ENCODE data around the gene CHTF18. TPM values are rescaled to one million over a fixed set of nuclear protein-coding genes. Genes with fewer than 3 reads are reported as not detected.
"Not testable (repeated sequence)": the region's sequence is repeated elsewhere in the genome, so short reads cannot be mapped to it uniquely, and the experiment has no call there.

The CHTF18 gene
- 14.8 TPM for polyA plus RNA-seq (2013, experiment 1 of 2; ENCODE audit: insufficient read length)
- polyA plus RNA-seq (2013, experiment 2 of 2; ENCODE audit: insufficient read length), result 10.6 TPM

DNA sequence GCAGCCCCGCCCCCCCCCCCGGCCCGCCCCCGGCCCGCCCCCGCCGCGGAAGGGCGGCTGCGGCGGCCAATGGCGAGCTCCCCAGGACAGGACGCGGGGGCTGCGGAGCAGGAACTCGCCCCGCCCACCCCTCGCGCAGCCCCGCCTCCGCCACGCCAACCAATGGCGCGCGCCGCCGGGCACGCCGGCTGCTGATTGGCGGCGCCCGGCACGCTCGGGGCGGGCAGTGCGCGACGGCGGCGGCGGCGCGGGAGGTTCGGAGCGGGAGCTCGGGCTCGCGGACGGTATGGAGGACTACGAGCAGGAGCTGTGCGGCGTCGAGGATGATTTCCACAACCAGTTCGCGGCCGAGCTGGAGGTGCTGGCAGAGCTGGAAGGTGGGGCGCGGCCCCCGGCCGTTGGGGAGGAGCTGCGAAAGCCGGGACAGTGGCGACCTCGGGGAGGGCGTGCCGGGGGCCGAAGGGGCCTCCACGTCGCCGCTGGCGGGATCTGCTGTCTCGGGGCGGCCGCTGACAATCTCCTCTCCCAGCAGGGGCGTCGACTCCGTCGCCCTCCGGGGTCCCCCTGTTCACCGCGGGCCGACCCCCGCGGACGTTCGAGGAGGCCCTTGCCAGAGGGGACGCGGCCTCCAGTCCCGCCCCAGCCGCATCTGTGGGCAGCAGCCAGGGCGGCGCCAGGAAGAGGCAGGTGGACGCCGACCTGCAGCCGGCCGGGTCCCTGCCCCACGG lies at the start of gene CHTF18:
Gene CHTF18 (plus strand): TSS at position 222 of the 728 bp plus-strand sequence. CDS start 65 bp downstream, at position 287.
- DNase-seq, result peak; percentile 93

GRCh38 chr16:739560-740458 lies 48.6 kb upstream of the CHTF18 start:
- DNase-seq, result no peak

DNA sequence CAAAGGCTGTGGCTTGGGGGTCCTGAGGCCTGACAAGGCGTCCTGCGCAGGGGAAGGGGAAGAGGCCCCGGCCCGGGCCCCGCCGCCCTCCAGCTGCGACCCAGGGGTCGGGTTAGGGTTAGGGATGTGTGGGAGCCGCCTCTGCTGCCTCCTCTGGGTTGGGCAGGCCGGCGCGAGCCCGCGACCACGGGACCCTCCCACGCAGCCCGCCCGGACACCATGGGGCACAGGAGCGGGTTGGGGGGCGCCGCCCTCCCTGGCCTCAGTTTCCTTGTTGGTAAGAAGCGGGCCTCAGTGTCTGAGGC lies 48.0 kb upstream of the CHTF18 start:
- DNase-seq, result no peak

DNA sequence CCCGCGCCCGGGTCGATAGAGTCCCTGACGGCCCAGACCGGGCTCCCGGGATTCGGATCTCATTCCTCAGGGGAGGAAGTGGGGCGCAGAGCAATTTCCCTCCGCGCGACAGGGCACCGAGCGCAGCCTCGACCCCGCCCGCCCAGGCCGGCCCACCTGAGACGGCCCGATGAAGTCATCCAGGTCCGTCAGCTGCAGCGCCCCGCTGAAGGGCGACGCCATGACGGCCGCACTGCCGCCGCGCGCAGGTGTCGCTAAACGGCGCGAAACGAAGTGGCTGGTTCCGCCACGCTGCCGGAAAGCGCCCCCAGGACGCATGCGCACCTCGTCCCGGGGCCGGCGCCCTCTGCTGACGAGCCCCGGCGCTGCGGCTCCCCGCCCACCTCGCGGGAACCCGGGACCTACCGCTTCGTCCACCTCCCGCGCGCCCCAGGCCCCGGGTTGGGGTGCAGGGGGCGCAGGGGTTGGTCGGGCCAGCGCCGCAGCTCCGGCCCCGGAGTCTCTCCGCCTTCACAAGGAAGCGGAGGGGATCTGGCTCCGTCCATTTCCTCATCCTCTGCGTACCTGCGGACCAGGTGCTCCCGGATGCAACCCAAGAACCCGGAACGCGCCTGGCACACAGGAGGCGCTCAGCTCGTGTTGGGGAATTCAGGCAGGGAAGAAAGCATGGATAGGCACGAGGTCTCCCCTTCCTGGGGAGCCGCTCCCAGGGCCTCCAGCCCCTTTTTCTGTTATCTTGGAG lies 47.5 kb upstream of the CHTF18 start, which contains the start of gene CIAO3:
Gene CIAO3 (minus strand): TSS at position 234 of the 742 bp plus-strand sequence. CDS start 12 bp downstream, at position 222.
- peak; percentile 90 for DNase-seq

- DNase-seq, result no peak
Measured at GRCh38 chr16:741986-742629, 46.3 kb upstream of the CHTF18 start.

DNA sequence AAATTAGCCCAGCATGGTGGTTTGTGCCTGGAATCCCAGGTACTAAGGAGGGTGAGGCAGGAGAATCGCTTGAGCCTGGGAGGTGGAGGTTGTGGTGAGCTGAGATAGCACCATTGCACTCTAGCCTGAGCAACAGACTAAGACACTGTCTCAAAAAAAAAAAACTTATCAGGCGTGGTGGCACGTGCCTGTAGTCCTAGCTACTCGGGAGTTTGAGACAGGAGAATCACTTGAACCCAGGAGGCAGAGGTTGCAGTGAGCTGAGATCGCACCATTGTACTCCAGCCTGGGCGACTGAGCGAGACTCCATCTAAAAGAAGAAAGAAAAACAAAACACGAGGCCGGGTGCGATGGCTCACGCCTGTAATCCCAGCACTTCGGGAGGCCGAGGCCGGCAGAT lies 45.5 kb upstream of the CHTF18 start:
- DNase-seq, result not testable (repeated sequence)

DNA sequence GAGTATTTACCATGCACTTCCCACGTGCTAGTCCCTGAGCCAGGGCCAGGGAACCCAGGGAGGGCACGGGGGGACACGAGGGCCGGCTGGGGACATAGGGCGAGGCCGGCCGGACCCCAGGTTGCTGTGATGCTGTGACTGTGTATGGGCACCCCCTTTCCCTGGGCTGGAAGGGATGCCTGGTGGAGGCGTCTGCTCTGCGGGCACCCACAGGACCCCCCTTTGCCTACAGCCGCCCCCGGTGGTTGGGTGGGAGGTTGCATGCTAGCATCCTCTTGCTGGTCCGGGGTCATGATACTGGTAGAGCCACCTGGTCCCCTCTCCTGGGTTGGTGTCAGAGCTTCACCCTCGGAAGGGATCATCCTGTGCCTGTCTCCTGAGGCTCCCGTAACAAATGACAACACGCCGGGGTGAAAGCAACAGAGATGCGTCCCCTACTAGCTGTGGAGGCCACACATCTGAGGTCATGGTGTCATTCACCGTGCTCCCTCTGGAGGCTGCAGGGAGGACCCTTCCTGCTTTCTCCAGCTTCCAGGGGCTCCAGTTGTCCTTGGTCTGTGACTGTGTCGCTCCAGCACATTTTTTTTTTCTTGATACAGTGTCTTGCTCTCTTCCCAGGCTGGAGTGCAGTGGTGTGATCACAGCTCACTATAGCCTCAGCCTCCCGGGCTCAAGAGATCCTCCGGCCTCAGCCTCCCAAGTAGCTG lies 44.5 kb upstream of the CHTF18 start:
- no peak for DNase-seq

DNA sequence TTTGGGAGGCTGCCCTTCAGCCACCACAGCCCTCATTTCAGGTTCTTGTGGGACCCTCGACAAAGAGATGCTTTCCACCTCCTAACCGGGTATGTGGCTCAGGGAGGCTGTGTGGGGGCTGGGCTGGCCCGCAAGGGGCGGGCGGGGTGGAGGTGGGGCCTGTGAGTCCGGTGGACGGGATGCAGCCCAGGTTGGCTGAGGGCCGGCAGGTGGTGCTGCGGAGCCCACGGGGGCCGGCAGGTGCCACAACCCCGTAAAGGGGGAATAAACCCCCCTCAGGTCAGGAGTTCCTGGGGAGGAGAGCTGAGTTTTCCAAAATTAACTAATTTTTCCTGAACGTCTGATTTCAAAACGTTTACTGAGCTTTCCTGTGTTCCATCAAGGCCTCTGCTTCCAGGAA lies 42.7 kb upstream of the CHTF18 start:
- no peak for DNase-seq

DNA sequence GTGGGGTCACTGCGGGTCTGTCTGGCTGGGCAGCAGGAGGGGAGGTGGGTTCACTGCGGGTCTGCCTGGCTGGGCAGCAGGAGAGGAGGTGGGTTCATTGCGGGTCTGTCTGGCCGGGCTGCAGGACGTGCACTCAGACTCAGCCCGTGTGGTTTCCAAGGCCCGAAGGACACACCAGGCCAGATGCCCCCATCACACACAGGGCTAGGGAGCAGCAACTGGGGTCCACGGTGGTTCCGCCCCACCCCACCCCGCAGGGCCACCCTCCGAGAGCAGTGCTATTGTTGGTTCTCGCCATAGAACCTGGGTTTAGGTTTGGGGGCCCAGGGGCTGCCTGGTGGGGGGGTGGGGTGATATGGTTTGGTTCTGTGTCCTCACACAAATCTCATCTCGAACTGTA lies 41.8 kb upstream of the CHTF18 start:
- DNase-seq, result no peak

DNA sequence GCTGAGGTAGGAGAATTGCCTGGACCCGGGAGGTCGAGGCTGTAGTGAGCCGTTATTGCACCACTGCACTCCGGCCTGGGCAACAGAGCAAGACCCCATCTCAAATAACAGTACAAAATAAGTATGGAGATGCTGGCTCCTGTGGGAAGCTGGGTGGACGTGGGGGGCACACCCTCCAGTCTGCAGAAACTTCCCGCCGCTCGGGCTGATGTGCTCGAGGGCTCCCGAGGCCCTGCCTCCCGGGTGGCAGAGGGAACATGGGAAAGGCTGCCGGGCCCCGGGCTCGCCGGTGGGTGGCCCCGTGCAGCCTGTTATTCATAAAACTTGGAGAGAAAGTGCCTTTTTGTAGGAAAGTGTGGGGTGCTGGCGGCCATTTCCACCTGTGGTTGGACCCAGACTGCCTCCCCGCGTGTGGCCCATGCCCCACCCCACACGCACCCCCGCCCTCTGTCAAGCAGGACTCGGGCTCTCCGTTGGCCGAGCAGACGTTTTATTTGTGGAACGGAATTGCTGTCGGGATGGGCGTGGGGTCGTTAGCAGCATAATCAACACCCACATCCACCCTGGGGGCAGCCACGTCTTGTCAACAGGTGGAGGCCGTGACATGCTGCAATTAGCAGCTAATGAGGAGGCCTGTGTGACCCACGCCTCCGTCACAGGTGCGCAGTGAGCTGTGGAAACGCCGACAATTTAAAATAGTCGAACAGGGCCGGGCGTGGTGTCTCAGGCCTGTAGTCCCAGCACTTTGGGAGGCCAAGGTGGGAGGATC lies 40.3 kb upstream of the CHTF18 start:
- no peak for DNase-seq

- DNase-seq, result peak; percentile 78
Measured at GRCh38 chr16:749010-749409, 39.4 kb upstream of the CHTF18 start.

DNA sequence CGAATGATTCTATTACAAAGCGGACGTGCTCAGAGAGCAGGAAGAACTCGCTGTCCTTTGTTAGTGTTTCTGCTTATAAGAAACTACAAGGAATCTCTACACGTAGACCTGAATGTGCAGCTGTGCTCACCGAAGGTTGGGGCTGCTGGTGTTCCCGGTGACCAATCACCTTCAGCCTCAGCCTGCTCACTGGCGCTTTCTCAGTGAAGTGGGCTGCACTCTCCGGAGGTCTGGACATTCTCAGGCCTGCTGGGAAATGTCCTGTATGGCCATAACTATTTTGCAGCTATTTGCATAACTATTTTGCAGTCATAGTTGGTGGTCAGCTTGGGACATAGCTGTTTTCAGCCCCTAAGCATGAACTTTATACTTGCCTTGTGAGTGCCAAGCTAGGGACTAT lies 37.9 kb upstream of the CHTF18 start:
- no peak for DNase-seq

DNA sequence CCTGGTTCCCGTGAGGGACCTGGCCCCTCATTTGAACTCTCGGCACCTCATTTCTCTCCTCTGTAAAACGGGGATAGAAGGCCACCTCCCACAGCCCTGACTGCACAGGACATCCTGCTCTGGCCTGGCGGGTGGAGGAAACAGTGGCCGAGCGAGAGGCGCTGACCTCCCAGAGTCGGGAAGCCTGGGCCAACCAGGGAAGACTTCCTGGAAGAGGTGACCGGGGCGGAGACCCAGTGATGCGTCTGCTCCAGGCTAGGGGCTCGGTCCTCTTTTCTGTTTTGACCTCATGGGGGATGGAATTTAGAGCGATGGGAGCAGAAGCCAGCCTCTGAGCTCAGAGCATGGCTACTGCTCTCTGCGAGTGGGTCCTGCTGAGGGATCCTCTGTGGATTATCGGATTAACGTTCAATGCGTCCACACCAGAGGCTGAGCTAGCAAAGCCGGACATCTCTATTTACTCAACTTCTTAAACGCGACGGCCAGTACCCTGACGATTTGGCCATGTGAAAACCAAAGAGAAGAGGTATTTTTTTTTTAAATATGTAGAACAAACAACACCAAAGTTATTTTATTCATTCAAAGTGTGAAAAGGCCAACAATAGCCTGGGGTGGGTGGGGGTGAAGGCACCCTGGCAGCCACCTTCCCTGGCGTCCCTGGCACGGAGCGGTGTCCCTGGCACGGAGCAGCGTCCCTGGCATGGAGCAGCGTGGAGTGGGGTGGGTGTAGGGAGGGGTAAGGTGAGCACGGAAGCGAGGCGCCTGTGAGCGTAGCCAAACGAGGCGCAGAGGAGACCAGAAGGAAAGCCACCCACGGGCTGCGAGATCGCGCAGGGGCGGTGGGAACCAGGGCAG lies 37.0 kb upstream of the CHTF18 start:
- DNase-seq, result no peak

GRCh38 chr16:752007-752312 lies 36.5 kb upstream of the CHTF18 start:
- DNase-seq, result no peak

- not testable (repeated sequence) for DNase-seq
Measured at GRCh38 chr16:754121-754607, 34.3 kb upstream of the CHTF18 start.

- no peak for DNase-seq
Measured at GRCh38 chr16:754656-755055, 33.8 kb upstream of the CHTF18 start.

- no peak for DNase-seq
Measured at GRCh38 chr16:756428-756827, 32.0 kb upstream of the CHTF18 start.

DNA sequence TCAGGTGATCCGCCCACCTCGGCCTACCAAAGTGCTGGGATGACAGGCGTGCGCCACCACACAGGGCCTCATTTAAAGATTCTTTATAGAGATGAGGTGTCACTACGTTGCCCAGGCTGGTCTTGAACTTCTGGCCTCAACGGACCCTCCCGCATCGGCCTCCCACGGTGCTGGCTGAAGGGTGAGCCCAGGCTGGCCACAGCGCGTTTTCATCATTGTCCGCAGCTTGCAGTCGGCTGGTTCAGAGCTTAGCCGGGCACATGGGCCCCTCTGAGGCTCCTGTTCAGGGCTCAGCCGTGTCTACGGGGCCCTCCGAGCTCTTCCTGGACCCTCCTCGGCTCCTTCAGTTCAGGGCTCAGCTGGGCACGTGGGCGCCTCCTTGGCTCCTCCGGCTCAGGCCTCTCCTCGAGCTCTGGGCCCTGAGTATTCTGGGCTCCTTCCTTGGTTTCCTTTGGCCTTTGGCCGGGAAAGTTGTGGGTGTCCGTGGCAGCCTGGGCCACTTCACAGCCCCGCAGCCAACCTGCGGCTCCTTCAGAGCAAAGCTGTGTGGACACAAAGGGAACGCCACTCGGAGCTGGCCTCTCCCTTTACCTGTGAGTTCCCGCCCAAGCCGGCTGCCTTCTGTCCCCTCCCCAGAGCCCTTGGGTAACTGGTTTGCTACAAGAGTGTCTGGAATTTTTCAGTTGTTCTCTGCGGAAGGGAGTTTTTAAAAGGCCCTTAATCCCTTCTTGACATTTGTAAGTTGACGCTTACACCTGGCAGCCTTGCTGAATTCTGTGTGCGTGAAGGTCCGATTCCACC lies 29.1 kb upstream of the CHTF18 start:
- no peak for DNase-seq

DNA sequence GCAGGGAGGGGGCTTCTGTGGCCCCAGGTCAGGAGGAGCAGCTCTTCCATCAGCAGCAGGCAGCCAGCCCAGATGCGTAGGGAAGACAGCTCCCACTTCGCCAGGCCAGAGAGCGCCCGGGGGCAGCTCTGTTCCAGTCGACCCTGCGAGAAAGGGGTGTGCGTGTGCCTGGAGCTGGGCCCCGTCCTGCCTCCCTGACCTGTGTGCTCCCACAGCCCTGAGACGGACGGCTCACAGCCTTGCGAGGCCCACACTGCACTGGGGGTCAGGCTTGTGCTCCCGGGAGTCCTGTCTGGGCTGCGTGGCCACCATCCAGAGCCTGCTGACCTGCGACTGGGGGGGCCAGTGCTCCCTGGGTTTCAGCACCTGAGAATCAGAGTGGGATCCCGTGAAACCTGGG lies 28.4 kb upstream of the CHTF18 start:
- DNase-seq, result no peak

Data from fibroblast of skin of scalp (primary cell).